Kidney (tissue), 14 donors: ENCODE results near the gene PRR5L. TPM values are rescaled to one million over a fixed set of nuclear protein-coding genes. Genes with fewer than 3 reads are reported as not detected.

Experiments used
- DNase-seq, 5 donors: peaks; one replicate each; pipeline ENCODE4 v3.0.0-alpha.2; 2013 to 2020
- FAIRE-seq: peaks from 2 replicates; lab custom pipeline; 2012; peaks lifted over from hg19 to GRCh38; lab: Jason Lieb, UNC
- H3K27ac ChIP-seq, 2 donors: one replicate each; pipeline ENCODE4 v1.7.0; 2013; ENCODE audit warnings: low read depth in 2 of 2, low read length in 2 of 2, inconsistent platforms in 1 of 2
- H3K27me3 ChIP-seq: one replicate; pipeline ENCODE4 v1.7.1; 2013; ENCODE audit warnings: low read length, inconsistent platforms; ENCODE audit not compliant: control insufficient read depth, insufficient read depth
- H3K36me3 ChIP-seq, 3 donors: one replicate each; pipeline versions ENCODE4 v1.7.0 to v1.7.1; 2013; ENCODE audit warnings: low read length in 3 of 3, control low read depth in 1 of 3, inconsistent platforms in 1 of 3; ENCODE audit not compliant: insufficient read depth in 3 of 3, control insufficient read depth in 2 of 3
- H3K4me1 ChIP-seq, 3 donors: one replicate each; pipeline versions ENCODE4 v1.7.0 to v1.7.1; 2013; ENCODE audit warnings: low read length in 3 of 3, inconsistent platforms in 1 of 3, low read depth in 1 of 3; ENCODE audit not compliant: control insufficient read depth in 2 of 3, insufficient read depth in 2 of 3
- H3K4me3 ChIP-seq, 3 donors: one replicate each; pipeline versions ENCODE4 v1.7.0 to v1.8.1; 2013; ENCODE audit warnings: low read length in 3 of 3, control low read depth in 1 of 3, inconsistent platforms in 1 of 3
- H3K9ac ChIP-seq, 3 donors: one replicate each; pipeline versions ENCODE4 v1.7.0 to v1.7.1; 2013; ENCODE audit warnings: low read length in 3 of 3, control low read depth in 1 of 3, inconsistent platforms in 1 of 3
- H3K9me3 ChIP-seq, 3 donors: one replicate each; pipeline versions ENCODE4 v1.7.0 to v1.7.1; 2013; ENCODE audit warnings: low read length in 3 of 3, control low read depth in 1 of 3, inconsistent platforms in 1 of 3; ENCODE audit not compliant: control insufficient read depth in 2 of 3, insufficient read depth in 1 of 3
- intact Hi-C: fragments of 100-400 bp; cut with DNase I; formaldehyde crosslinking; loops from one replicate; pipeline ENCODE4 v1.11.1; 2022
- polyA plus RNA-seq: library from polyadenylated mRNA; stranded (reverse); fragments of 350-450 nt; fragmentation: Illumina TruSeq; extraction: RNeasy Lipid Tissue Mini Kit (QIAGEN cat#74804); gene quantifications from one replicate; pipeline ENCODE4 v1.2.3, GENCODE V29; 2014; ENCODE audit warnings: low read depth, low replicate concordance; ENCODE audit not compliant: insufficient read depth
- total RNA-seq: library from RNA; stranded (reverse); fragmentation: NEBNext Ultra II Directional; extraction: Animal tissue kit (Norgen Biotek cat#: 25700); gene quantifications from one replicate; pipeline ENCODE4 v1.2.1, GENCODE V29; 2021
- TF ChIP-seq, protein P1 (sequence below): IDR thresholded peaks from 3 replicates; pipeline ENCODE4 v1.5.1; 2012; ENCODE audit warnings: mild to moderate bottlenecking, moderate library complexity, borderline replicate concordance; ENCODE audit not compliant: insufficient read depth; ENCODE audit errors: extremely low read depth
- donor health status: control.
- donor health status: control.
- donor health status: control.
- donor health status: control.
- donor health status: control.
- donor health status: DM: yes; HTN: yes; CAD: no.
- donor health status: Normal renal cell carcinoma (clear cell type).

The PRR5L gene
- total and polyA plus RNA-seq, 2 donors from 2014 or later, result 6.3 to 17.5 TPM

- H3K27ac ChIP-seq, result no peak overlapping the region
These were observed 62.3 kb downstream of the PRR5L start for GRCh38 chr11:36358436-36358835.

GRCh38 chr11:36360318-36360717 is 64.2 kb downstream of the PRR5L start:
- Histone ChIP-seq H3K4me3 (peak overlapping the region in 1 of 3 donors; percentile 9), H3K36me3 (no peaks in the 10 kb centered on the region), H3K9me3 (no peaks in the 10 kb centered on the region), H3K4me1 (peaks cover 4 to 18% (median 9%) of the 10 kb centered on the region in 3 donors), H3K27me3 (no peaks in the 10 kb centered on the region), H3K27ac (no peak overlapping the region), H3K9ac (no peak overlapping the region)
- intact Hi-C loops, result no loop called here
- no peak for FAIRE-seq
- TF ChIP-seq, protein P1, sequence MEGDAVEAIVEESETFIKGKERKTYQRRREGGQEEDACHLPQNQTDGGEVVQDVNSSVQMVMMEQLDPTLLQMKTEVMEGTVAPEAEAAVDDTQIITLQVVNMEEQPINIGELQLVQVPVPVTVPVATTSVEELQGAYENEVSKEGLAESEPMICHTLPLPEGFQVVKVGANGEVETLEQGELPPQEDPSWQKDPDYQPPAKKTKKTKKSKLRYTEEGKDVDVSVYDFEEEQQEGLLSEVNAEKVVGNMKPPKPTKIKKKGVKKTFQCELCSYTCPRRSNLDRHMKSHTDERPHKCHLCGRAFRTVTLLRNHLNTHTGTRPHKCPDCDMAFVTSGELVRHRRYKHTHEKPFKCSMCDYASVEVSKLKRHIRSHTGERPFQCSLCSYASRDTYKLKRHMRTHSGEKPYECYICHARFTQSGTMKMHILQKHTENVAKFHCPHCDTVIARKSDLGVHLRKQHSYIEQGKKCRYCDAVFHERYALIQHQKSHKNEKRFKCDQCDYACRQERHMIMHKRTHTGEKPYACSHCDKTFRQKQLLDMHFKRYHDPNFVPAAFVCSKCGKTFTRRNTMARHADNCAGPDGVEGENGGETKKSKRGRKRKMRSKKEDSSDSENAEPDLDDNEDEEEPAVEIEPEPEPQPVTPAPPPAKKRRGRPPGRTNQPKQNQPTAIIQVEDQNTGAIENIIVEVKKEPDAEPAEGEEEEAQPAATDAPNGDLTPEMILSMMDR, result no peak
- no peak for DNase-seq

More at GRCh38 chr11:36358436-36358835, 62.3 kb downstream of the PRR5L start:
- no peak for DNase-seq
- Histone ChIP-seq H3K36me3 (no peaks in the 10 kb centered on the region), H3K9me3 (no peaks in the 10 kb centered on the region), H3K27me3 (no peaks in the 10 kb centered on the region), H3K4me1 (peaks cover 0 to 15% (median 6%) of the 10 kb centered on the region in 3 donors), H3K4me3 (no peak overlapping the region), H3K9ac (no peak overlapping the region)
- FAIRE-seq, result no peak
- TF ChIP-seq, protein P1, result no peak
- intact Hi-C loops, result no loop called here

DNA sequence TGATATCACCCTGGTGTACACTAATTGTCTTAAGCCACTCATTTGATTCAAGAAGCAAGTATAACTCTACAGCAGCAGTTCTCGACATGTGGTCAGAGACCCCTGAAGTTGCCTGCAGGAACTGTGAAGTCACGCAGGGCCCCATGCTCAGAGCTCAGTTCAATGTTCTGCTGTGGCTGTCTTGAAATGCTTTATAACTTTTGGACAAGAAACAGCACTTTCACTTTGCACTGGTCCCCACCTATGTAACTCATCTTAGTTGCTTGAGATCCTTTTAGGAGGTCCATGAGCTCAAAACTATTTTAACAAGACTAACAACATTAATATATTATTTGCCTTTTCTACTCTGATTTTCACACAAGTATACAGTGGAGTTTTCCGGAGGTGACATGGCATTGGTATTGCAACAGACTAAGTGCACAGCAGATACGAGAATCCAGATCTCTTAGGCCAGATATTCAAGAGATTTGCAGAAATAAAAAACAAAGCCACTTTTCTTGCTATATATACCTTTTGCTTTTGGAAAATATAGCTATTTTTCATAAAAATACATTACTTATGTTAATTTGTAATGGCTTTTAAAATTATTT is 64.8 kb downstream of the PRR5L start:
- Histone ChIP-seq H3K27ac (no peak overlapping the region), H3K27me3 (no peaks in the 10 kb centered on the region), H3K9ac (no peak overlapping the region), H3K4me3 (peak overlapping the region in 1 of 3 donors; percentile 9), H3K4me1 (peaks cover 4 to 18% (median 9%) of the 10 kb centered on the region in 3 donors), H3K9me3 (no peaks in the 10 kb centered on the region), H3K36me3 (no peaks in the 10 kb centered on the region)
- FAIRE-seq, result peak; percentile 63
- TF ChIP-seq, protein P1, result no peak
- intact Hi-C loops, result no loop called here
- no peak for DNase-seq
